NOMO-1 treated with DMSO at 0.1 percent for 48 hours (cell line): Measurements from ENCODE around the gene BTG4.

Experiments
- DNase-seq: peaks from one replicate; lab custom pipeline; 2025; ENCODE audit not compliant: unreplicated experiment; lab: John Stamatoyannopoulos, UW

BTG4 gene

DNA sequence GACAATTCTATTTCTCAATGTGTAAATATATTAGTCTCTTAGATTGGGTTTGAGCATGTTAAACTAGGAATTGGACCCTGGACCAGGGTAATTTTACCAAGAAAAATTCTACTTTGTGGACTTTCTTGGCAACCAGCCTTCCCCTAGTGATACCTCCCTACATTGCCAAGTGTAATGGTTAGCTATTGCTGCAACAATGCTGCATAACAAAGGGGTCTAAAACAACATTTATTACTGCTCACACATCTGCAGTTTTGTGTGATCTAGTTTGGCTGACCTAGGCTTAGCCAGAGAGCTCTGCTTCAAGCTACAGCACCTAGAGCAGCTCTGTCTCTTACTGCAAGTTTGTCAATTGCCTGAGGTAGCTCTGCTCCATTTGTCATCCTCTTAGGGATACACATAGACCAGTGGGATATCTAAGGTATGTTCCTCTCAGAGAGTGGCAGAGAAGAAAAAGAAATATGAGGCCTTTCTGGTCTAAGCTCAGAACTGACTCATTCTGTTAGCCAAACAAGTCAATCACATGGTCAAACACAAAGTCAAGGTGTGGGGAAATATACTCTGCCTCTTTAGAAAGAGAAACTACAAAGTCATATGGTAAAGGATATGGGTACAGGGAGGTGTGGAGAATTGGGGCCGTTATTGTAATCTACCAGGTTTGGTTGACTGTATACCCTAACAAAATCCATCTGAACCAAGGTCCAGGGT, 26.4 kb upstream of the BTG4 start:
- DNase-seq = no peak

DNA sequence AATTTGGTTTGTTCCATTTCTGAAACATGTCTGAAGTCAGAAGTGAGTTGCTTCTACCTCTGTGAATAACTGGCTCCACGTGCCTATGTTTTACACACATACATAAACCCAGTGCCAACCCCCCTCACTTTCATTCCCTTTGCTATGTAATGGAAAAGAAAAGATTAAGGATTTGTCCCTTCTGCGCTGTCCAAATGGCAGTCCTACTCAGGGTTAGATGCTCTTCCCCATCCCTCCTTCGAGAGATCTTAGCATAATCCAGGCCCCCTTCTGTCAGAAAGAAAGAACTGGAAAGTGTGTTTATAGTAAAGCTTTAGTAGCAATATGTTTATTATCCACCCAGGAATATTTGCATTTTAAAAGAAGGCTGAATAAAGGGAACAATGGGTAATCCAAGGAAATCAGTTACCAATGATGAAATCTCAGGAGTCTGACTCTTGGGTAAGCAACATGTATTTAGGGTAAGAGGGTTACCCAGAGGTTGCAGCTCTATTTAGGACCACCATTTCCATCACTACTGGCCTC, 25.2 kb upstream of the BTG4 start:
- DNase-seq = no peak

DNA sequence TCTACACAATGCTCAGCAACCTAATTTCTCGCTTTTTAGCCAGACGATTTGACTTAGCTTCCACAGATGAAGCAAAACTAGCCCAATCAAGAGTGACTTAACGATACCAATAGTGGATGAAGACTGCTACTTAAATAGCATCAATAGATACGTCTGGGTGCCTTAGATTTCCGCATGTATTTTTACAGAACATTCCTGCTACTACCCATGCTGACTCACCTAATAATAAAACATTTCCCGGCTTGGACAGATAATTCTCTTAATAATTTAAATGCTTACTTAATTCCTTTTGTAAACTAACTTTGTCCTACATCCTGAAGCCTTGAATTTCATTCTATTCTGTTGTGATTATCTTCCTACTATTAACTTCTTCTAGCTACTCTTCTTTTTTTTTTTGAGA, 23.1 kb upstream of the BTG4 start:
- no peak for DNase-seq

DNA sequence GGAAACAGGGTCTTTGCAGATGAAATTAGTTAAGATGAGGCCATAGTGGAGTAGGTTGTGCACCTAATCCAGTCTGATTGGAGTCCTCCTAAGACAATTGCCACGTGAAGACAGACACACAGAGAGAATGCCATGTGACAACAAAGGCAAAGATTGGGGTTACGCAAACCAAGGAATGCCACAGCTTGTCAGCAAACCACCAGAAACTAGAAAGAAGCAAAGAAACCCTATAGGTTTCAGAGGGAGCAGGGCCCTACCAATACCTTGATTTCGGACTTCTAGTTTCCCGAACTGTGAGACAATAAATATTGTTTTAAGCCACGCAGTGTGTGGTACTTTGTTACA, 20.2 kb upstream of the BTG4 start:
- peak; percentile 52 for DNase-seq

DNA sequence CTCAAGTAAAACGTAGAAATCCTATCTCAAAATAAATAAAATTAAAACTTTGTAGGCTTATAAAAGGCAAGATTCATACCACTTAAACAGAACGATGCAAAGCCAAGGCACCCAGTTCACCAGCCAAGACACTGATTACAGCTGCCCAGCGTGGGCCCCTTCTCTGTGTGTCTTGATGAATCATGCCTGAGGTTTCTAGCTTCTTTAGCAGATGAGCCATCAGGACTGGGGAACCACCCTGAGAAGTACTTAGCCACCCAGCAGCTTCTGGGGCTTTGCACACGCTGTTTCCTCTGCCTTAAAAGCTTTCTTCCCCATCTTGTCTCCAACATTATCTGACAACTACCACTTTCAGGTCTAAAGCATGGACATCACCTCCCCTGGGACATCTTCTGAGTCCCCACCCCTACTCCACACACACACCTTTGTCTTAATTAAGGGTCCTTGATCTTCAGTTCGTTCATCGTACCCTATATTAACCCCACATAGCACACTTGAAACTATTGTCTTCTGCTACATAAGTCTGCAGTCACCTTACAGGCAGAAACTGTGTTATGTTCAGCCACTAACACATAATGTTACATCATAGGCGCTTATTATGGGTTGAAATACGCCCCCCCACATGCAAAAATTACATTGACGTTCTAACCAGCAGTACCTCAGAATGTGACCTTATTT, 19.6 kb upstream of the BTG4 start:
- DNase-seq = peak; percentile 96

DNA sequence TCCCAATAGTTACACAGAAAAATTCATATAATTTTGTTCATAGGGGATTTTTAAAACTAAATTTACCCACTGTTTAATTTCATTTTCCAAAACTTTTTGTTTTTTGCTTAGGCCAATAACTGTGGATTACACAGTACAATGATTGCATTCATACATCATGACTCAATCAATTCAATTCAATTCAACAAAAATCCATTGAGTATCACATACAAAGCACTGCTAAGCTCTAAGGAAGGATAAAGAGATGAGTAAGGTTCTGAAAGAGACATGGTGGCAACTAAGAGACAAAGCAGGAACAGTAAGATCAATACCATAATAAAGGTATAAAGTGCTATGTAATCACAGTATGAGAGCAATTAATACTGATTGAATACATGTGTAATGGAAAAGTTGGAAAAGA, 18.9 kb upstream of the BTG4 start:
- DNase-seq = no peak

DNA sequence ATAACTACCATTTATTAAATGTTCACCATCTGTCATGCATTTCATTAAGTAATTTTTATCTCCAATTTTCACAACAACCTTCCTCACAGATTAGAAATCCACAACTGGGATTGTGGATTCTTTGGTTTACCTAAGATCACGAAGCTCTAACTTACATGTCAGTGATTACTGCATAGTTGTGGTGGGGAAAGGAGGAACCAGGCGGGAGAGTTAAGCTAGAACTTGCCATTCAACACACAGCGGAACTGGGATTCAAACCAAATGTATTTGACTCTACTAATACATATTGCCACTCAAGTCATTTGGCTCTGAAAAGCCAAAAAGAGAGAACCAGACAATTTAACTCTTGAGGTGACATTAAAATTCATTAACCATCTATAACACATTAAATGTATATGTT, 17.9 kb upstream of the BTG4 start:
- DNase-seq = peak; percentile 61

DNA sequence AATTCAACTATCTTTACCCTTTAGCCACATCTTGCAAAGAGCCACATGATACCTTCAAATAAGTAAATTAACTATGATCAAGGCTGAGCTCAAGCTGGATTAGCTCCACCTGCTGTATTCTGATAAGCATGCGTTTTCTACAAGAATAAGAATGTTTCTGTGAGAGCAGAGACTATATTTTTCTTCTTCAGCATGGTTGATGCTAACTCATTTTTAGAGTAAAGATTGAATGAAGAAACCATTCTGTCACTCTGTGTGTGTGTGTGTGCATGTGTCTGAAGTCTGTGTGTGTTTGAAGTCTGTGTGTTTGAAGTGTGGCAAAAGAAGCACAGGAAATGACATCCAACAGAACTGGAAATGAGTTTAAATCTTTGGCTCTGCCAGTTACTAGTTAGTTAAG, 16.4 kb upstream of the BTG4 start:
- no peak for DNase-seq

DNA sequence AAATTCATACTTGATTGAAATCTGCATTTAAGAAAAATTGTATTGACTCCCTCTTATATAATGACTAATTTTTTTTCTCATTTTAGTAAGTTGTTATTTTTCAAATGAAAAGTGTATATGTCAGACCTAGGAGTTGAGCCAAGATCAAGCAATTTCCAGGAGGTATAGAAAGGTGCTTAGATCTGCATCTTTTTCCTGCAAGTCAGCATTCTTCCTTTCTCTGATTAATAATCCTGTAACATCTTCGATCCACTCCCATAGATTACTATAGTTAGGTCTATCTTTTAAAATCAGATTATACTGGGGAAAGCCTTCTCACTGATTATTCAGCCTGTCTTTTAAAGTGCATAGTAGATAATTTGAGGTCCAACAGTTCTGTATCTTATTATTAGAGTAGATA, 15.1 kb upstream of the BTG4 start:
- no peak for DNase-seq

DNA sequence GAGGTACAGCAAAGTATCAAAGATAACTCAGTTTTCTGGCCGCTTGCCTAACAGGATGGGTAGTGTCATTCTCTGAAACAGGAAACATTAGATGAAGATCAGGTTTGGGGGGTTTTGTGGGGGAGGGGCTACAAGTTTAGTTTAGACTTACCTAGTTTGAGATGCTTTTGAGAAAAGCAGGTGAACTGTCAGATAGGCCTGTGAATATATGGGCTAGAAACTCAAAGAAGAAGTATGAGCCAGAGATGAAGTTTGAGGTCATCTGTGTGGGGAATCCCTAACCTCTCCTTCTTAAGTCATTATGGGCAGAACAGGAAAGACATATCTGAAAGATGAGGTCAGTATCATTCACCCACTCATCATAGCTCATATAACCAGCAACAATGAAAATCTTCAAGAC, 14.3 kb upstream of the BTG4 start:
- no peak for DNase-seq

DNA sequence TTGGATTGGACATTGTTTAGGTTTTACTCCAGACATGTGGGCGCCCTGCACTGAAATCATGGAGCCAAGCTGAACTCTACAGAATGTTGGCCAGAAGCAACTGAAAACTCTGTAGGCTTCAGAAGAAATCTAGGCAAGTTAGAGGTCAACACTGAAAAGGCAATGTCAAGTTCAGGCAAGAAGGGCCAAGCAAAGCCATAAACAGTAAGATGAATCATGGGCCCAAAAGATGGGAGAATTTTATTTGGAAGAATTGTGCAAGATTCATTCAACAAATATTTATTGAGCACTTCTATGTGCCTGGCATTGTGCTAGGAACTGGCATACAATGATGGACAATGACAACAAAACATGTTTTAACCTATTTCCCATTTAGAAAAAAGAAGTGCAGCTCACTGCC, 13.3 kb upstream of the BTG4 start:
- no peak for DNase-seq

DNA sequence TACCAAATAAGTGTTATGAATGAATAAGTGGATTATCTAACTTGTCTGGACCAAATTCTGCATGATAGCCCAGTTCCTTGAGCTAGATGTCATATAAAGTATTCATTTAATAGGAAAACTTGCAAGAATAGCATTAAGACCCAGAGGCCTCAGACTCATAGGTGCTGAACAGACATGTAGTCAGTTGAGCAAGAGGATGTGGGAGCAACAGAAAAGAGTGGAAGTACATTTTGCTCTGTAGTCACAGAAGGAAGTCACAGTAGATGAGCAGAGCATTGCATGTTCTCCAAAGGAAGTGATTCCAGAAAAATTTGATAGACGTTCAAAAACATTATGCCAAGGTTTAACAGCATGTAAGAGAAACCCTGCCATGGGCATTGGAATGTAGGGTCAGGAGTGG, 11.9 kb upstream of the BTG4 start:
- DNase-seq = peak; percentile 49

DNA sequence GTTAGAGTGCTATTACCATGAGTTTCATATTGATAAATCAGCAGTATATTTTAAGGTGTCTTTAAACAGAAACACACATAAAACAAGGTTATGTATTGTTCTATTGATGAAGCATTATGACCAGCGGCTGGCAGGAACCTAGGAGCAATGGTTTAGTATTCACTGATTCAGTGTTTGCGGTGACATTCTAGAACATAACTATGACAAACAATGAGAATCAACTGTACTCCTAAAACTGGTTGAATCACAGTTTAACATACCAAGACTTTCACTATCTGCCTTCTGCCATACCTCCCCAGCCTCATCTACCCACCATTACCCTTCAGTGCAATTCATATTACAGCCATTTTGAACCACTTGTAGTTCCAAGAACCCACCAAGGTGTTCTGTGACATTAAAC, 11.2 kb upstream of the BTG4 start:
- DNase-seq = no peak

DNA sequence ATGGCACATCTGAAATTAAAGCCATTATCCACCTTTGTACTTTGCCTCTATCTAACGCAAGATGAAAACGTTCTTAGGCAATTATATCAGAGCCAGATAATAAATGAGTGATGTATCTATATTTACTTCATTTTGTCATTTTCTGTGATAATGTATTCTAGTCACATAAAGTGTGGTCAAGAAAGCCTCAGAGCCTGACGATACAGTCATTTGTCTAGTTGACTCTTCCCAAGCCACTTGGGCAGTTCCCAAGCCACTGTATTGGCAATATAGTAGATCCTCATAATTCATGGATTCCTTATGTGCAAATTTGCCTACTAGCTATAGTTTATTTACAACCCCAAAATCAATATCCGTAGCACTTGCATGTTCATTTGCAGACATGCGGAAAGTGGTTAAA, 10.2 kb upstream of the BTG4 start:
- no peak for DNase-seq

DNA sequence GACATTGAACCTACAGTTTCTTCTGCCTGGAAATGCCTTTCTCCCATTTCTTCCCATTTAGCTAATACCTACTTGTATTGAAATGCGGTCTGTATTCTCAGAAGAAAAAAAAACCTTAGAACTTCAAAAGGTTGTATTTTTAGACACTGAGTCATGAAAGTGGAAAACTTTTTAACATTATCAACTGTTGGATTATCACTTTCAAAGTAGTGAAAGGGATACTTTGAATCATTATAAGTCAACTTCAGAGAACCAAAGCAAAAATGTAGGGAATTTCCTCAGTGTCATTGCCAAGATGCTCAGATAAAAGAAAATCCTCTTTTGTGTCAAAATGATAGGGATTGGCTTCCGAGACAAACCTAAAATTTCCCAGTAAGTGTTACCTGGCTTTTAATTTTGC, 8.9 kb upstream of the BTG4 start:
- DNase-seq = no peak

DNA sequence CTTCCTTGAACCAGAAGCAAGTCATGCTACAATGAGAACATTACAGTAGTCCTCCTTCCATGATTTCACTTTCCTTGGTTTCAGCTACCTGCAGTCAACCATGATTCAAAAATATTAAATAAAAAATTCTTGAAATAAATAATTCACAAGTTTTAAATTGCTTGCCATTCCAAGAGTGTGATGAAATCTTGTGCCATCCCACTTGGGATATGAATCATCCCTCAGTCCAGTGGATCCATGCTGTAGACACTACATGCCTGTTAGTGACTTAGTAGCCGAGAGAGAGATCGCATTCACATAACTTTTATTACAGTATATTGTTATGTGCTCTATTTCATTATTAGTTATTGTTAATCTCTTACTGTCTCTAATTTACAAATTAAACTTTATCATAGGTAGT, 8.4 kb upstream of the BTG4 start:
- DNase-seq = no peak

DNA sequence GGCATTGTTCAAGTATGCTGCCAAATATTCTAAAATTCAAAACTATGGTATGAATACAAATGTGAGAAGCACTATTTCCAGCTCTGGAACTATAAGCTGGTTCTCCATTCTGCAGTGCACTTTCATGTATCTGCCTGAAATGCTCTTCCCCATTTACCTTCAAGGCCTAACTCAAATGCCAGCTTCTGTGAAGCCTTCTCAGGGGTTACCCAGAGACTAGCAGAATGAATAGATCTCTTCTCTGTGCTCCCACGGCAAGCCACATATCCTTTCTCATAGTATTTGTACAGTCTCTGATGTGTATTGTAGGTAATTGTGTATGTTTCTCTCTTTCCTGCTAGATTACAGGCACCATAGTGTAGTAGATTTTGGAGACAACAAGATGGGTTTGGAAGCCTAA, 6.5 kb upstream of the BTG4 start:
- DNase-seq = no peak

DNA sequence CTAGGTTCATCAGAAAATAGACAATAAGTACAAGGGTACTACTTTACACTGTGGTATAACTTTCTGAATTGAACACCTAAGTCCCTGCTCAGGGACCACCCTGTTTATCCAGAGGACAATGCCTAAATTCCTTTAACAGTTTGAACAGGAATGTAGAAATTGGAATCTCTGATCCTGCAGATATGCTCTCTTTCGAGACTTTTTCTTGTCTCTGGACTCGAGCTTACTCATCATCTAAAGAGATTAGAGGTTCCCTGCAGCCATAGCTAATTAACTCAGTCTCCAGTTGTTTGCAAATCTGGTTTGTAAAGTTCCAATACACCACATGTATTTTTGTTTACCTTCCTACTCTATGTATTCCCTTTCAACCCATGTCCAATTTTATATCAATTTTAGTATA, 3.4 kb upstream of the BTG4 start:
- no peak for DNase-seq

DNA sequence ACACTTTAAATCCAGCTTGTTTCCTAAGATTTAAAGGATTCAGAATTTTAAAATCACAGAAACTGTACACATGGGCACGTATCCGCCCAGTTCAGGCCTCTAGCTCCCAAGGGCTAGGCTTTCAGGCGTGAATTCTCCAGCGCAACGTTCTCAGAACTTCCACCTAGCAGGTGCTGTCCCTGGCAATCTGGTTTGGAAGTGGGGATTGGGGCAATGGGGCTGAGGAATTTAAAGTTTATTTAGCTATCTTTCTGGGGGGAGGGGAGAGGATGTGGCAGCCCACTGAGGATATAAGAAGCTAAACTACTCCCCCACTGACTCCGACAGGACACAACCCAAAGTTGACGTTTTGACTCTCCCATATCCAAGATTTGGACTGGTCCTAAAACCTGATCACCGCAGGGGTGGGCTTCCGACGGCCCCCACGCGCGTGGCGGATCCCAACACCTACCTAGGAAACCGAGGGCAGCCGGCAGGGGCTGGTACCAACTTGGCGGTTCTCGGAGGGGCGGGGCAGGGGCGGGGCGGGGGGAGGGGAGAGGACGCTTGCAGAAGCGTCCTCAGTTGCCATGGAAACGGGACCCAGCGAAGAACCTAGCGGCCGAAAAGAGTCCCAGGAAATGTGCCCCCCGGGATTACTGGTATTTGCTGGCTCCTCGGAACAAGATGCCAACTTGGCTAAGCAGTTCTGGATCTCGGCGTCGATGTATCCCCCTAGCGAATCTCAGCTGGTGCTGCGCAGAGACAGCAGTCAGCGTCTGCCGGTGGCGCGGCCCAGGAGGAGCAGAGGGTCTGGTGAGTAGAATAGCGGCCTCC, 2.2 kb upstream of the BTG4 start, which contains the start of gene HOATZ:
HOATZ (plus strand) TSS at position 563 of the 816 bp plus-strand sequence; CDS start at position 570, 7 bp downstream.
- DNase-seq = no peak

DNA sequence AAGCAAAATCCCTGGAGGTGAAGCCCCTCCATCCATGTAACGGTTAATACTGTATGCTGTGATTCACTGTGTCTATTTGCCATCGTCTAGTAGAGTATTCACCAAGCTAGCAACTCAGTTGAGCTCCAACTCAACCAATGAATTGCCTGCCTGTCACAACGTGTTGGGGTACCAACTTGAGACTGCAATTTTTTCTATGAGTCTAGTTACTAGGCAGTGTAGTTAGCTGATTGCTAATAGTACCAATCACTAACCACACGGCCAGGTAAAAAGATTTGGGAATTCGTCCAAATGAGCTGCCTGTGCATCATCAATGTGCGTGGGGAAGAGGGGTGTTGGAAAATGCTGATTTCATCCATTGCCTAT, 1.0 kb upstream of the BTG4 start:
- DNase-seq = no peak

DNA sequence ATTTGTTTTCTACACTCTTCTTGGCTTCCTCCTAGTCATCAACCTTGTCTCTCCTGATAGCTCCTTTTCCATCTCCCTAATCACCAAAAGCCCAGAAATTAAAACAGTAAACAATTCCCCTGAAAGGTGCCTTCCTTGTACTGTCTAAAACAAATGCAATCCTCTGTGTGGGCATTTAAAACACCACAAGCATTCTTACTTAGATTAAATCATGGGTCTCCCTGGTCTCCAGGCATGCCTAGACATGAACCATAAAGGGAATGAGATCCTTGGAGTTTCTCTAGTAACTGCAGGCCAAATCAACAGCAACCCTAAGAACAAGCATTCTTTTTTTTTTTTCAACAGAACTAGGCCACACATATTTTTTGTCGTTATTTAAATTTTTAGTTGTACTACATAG, 1.9 kb downstream of the BTG4 start:
- no peak for DNase-seq

DNA sequence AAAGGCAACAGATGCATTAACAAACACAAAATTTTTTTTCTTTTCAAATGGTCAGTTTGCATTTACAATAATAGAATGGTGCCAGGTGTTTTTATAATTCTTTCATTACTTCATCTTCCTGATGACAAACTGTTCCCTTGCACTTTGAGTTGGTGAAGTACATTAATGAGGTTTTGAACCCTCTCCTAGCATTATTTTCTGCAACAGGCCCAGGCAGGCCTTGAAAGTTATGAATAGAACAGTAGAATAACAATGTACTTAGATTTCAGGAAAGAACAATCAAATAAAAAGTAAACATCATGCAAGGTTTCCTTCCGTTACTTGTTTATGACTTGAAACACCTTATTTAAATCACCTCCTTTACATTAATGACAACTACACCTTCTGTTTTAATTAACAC, 9.6 kb downstream of the BTG4 start:
- DNase-seq = no peak
